ENCODE measurements around the gene EPC1. TPM values are rescaled to one million over a fixed set of nuclear protein-coding genes. Genes with fewer than 3 reads are reported as not detected.

Gene EPC1
- total and polyA plus RNA-seq, 9 of the 15 experiments (the other 6 are each of a cell fraction or from before 2014, with no cell fraction given): 7.0 to 43.6 (median 16.1) TPM

DNA sequence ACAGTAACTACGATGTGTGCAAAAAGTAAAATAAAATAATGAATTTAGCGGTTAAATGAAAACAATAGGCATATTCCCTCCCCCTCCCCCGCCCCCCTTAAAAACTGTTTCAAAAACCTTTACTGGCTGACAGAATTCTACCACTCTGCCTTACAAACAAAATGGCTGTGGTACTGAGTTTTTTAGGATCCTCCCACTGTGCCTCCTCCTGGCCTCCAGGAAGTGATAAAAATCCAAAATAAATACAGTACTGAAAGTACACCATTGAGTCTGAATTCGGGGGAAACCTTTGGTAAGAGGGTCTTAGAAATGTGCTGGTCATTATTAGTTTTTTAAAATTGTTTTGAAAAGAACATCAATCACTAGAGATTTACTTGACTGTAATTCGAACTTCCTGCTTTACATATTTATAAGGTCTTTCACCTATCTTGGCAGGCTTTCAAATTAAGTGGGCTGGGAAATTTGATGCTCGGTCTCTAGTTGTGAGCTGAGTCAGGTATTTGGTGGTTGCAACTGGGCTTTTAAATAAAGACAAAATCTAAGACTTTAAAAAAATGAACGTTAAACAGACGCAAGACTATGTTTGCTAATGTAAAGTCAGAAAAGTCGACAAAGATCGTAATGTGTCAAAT lies 32.5 kb upstream of the EPC1 start (continued):
- TF ChIP-seq, protein P1, sequence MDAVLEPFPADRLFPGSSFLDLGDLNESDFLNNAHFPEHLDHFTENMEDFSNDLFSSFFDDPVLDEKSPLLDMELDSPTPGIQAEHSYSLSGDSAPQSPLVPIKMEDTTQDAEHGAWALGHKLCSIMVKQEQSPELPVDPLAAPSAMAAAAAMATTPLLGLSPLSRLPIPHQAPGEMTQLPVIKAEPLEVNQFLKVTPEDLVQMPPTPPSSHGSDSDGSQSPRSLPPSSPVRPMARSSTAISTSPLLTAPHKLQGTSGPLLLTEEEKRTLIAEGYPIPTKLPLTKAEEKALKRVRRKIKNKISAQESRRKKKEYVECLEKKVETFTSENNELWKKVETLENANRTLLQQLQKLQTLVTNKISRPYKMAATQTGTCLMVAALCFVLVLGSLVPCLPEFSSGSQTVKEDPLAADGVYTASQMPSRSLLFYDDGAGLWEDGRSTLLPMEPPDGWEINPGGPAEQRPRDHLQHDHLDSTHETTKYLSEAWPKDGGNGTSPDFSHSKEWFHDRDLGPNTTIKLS (IDR thresholded peaks at IDR 0.05; ENCODE audit: borderline replicate concordance, low read depth): no peak
- TF ChIP-seq ZSCAN29 (IDR thresholded peaks at IDR 0.05) (no peak), BHLHE40 (IDR thresholded peaks at IDR 0.05; ENCODE audit: low read length) (no peak), ZNF3 (CRISPR knock-in tag; IDR thresholded peaks at IDR 0.05) (no peak), PCBP2 (IDR thresholded peaks at IDR 0.05; ENCODE audit: low read depth, low read length, poor library complexity, severe bottlenecking) (no peak), SREBF1 (IDR thresholded peaks at IDR 0.05; ENCODE audit: borderline replicate concordance, low read depth, low read length) (no peak), EGR1 (conservative IDR thresholded peaks at IDR 0.05) (peak; percentile 34), CXXC5 (CRISPR knock-in tag; IDR thresholded peaks at IDR 0.05) (no peak), NR2C1 (IDR thresholded peaks at IDR 0.05) (no peak), NR2C1 (tag; IDR thresholded peaks at IDR 0.05) (no peak), ZNF253 (CRISPR knock-in tag; conservative IDR thresholded peaks at IDR 0.05) (no peak), EWSR1 (IDR thresholded peaks at IDR 0.05; ENCODE audit: borderline replicate concordance, low read depth, partially characterized antibody) (no peak), RBM17 (IDR thresholded peaks at IDR 0.05; ENCODE audit: borderline replicate concordance, low read depth, low read length) (no peak)
- TF ChIP-seq, protein P2, sequence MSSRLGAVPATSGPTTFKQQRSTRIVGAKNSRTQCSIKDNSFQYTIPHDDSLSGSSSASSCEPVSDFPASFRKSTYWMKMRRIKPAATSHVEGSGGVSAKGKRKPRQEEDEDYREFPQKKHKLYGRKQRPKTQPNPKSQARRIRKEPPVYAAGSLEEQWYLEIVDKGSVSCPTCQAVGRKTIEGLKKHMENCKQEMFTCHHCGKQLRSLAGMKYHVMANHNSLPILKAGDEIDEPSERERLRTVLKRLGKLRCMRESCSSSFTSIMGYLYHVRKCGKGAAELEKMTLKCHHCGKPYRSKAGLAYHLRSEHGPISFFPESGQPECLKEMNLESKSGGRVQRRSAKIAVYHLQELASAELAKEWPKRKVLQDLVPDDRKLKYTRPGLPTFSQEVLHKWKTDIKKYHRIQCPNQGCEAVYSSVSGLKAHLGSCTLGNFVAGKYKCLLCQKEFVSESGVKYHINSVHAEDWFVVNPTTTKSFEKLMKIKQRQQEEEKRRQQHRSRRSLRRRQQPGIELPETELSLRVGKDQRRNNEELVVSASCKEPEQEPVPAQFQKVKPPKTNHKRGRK (tag; IDR thresholded peaks at IDR 0.05): no peak
- TF ChIP-seq, protein P3, sequence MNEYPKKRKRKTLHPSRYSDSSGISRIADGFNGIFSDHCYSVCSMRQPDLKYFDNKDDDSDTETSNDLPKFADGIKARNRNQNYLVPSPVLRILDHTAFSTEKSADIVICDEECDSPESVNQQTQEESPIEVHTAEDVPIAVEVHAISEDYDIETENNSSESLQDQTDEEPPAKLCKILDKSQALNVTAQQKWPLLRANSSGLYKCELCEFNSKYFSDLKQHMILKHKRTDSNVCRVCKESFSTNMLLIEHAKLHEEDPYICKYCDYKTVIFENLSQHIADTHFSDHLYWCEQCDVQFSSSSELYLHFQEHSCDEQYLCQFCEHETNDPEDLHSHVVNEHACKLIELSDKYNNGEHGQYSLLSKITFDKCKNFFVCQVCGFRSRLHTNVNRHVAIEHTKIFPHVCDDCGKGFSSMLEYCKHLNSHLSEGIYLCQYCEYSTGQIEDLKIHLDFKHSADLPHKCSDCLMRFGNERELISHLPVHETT (CRISPR knock-in tag; conservative IDR thresholded peaks at IDR 0.05 in 1 of 2, IDR thresholded peaks at IDR 0.05 in 1 of 2): peak in 1 of 2 experiments; percentile 56; a peak in 1 of 4 replicates
- TF ChIP-seq, protein P4, sequence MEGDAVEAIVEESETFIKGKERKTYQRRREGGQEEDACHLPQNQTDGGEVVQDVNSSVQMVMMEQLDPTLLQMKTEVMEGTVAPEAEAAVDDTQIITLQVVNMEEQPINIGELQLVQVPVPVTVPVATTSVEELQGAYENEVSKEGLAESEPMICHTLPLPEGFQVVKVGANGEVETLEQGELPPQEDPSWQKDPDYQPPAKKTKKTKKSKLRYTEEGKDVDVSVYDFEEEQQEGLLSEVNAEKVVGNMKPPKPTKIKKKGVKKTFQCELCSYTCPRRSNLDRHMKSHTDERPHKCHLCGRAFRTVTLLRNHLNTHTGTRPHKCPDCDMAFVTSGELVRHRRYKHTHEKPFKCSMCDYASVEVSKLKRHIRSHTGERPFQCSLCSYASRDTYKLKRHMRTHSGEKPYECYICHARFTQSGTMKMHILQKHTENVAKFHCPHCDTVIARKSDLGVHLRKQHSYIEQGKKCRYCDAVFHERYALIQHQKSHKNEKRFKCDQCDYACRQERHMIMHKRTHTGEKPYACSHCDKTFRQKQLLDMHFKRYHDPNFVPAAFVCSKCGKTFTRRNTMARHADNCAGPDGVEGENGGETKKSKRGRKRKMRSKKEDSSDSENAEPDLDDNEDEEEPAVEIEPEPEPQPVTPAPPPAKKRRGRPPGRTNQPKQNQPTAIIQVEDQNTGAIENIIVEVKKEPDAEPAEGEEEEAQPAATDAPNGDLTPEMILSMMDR (IDR thresholded peaks at IDR 0.05 in 2 of 3, conservative IDR thresholded peaks at IDR 0.05 in 1 of 3; ENCODE audit: insufficient read depth in 2 of 3, low read depth in 1 of 3, low read length in 3 of 3): no peak
- TF ChIP-seq, protein P5, sequence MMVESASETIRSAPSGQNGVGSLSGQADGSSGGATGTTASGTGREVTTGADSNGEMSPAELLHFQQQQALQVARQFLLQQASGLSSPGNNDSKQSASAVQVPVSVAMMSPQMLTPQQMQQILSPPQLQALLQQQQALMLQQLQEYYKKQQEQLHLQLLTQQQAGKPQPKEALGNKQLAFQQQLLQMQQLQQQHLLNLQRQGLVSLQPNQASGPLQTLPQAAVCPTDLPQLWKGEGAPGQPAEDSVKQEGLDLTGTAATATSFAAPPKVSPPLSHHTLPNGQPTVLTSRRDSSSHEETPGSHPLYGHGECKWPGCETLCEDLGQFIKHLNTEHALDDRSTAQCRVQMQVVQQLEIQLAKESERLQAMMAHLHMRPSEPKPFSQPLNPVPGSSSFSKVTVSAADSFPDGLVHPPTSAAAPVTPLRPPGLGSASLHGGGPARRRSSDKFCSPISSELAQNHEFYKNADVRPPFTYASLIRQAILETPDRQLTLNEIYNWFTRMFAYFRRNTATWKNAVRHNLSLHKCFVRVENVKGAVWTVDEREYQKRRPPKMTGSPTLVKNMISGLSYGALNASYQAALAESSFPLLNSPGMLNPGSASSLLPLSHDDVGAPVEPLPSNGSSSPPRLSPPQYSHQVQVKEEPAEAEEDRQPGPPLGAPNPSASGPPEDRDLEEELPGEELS (CRISPR knock-in tag; IDR thresholded peaks at IDR 0.05; ENCODE audit: borderline replicate concordance): no peak
- TF ChIP-seq, protein P6, sequence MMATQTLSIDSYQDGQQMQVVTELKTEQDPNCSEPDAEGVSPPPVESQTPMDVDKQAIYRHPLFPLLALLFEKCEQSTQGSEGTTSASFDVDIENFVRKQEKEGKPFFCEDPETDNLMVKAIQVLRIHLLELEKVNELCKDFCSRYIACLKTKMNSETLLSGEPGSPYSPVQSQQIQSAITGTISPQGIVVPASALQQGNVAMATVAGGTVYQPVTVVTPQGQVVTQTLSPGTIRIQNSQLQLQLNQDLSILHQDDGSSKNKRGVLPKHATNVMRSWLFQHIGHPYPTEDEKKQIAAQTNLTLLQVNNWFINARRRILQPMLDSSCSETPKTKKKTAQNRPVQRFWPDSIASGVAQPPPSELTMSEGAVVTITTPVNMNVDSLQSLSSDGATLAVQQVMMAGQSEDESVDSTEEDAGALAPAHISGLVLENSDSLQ (IDR thresholded peaks at IDR 0.05): peak; percentile 76

Measured in K562 (cell line).